ENCODE results near the gene RUSC1. TPM values are rescaled to one million over a fixed set of nuclear protein-coding genes. Genes with fewer than 3 reads are reported as not detected.

Gene RUSC1
- total RNA-seq, 1 donor from 2014 or later = 43.9 TPM

GRCh38 chr1:155316922-155317321 lies 3.8 kb upstream of the RUSC1 start:
- H3K27ac Mint-ChIP-seq (ENCODE audit: unreplicated experiment) = no peak overlapping the region
- DNase-seq (ENCODE audit: low spot score) = no peak
- H3K27me3 Mint-ChIP-seq (ENCODE audit: low read depth) = no peaks in the 10 kb centered on the region
- no peaks in the 10 kb centered on the region for H3K9me3 Mint-ChIP-seq (ENCODE audit: low read depth)
- peaks cover 13% of the 10 kb centered on the region for H3K36me3 Mint-ChIP-seq (ENCODE audit: low read depth)
- no peak overlapping the region for H3K4me3 Mint-ChIP-seq (ENCODE audit: unreplicated experiment)
- TF ChIP-seq CTCF (IDR thresholded peaks at IDR 0.05) = no peak
- H3K4me1 Mint-ChIP-seq (ENCODE audit: low read depth) = peaks cover 26% of the 10 kb centered on the region

- Mint-ChIP-seq H3K4me1 (ENCODE audit: low read depth) (peaks cover 33% of the 10 kb centered on the region), H3K4me3 (ENCODE audit: unreplicated experiment) (no peak overlapping the region)
- TF ChIP-seq CTCF (IDR thresholded peaks at IDR 0.05) = no peak
Observed at GRCh38 chr1:155318082-155318481, 2.6 kb upstream of the RUSC1 start.

GRCh38 chr1:155319536-155319935 lies 1.2 kb upstream of the RUSC1 start:
- Mint-ChIP-seq H3K4me1 (ENCODE audit: low read depth) (peaks cover 30% of the 10 kb centered on the region), H3K27ac (ENCODE audit: unreplicated experiment) (no peak overlapping the region)
- DNase-seq (ENCODE audit: low spot score) = no peak

More at GRCh38 chr1:155318082-155318481, 2.6 kb upstream of the RUSC1 start:
- peaks cover 11% of the 10 kb centered on the region for H3K36me3 Mint-ChIP-seq (ENCODE audit: low read depth)
- DNase-seq (ENCODE audit: low spot score) = no peak
- H3K9me3 Mint-ChIP-seq (ENCODE audit: low read depth) = no peaks in the 10 kb centered on the region
- H3K27ac Mint-ChIP-seq (ENCODE audit: unreplicated experiment) = peak overlapping the region; percentile 28
- no peaks in the 10 kb centered on the region for H3K27me3 Mint-ChIP-seq (ENCODE audit: low read depth)

GRCh38 chr1:155320252-155320651 lies 442 bp upstream of the RUSC1 start:
- H3K27ac Mint-ChIP-seq (ENCODE audit: unreplicated experiment) = peak overlapping the region; percentile 81
- peaks cover 30% of the 10 kb centered on the region for H3K4me1 Mint-ChIP-seq (ENCODE audit: low read depth)
- H3K4me3 Mint-ChIP-seq (ENCODE audit: unreplicated experiment) = peak overlapping the region; percentile 66
- no peaks in the 10 kb centered on the region for H3K9me3 Mint-ChIP-seq (ENCODE audit: low read depth)
- H3K27me3 Mint-ChIP-seq (ENCODE audit: low read depth) = no peaks in the 10 kb centered on the region
- no peak for DNase-seq (ENCODE audit: low spot score)
- no peak for TF ChIP-seq CTCF (IDR thresholded peaks at IDR 0.05)
- peaks cover 4% of the 10 kb centered on the region for H3K36me3 Mint-ChIP-seq (ENCODE audit: low read depth)

More at GRCh38 chr1:155319536-155319935, 1.2 kb upstream of the RUSC1 start:
- Mint-ChIP-seq H3K9me3 (ENCODE audit: low read depth) (no peaks in the 10 kb centered on the region), H3K36me3 (ENCODE audit: low read depth) (peaks cover 6% of the 10 kb centered on the region), H3K4me3 (ENCODE audit: unreplicated experiment) (no peak overlapping the region), H3K27me3 (ENCODE audit: low read depth) (no peaks in the 10 kb centered on the region)
- TF ChIP-seq CTCF (IDR thresholded peaks at IDR 0.05) = no peak

- Mint-ChIP-seq H3K27me3 (ENCODE audit: low read depth) (no peaks in the 10 kb centered on the region), H3K36me3 (ENCODE audit: low read depth) (peaks cover 4% of the 10 kb centered on the region), H3K27ac (ENCODE audit: unreplicated experiment) (peak overlapping the region; percentile 83), H3K9me3 (ENCODE audit: low read depth) (no peaks in the 10 kb centered on the region), H3K4me1 (ENCODE audit: low read depth) (peaks cover 39% of the 10 kb centered on the region), H3K4me3 (ENCODE audit: unreplicated experiment) (peak overlapping the region; percentile 89)
- TF ChIP-seq CTCF (IDR thresholded peaks at IDR 0.05) = no peak
- no peak for DNase-seq (ENCODE audit: low spot score)
Observed at GRCh38 chr1:155321639-155322503, 1.2 kb downstream of the RUSC1 start.

Data from chondrocyte (in vitro differentiated cells).